Right renal pelvis (tissue), 4 donors: ENCODE results near the gene HPCAL1. TPM values are rescaled to one million over a fixed set of nuclear protein-coding genes. Genes with fewer than 3 reads are reported as not detected.

Experiments
- DNase-seq, 4 donors: peaks; one replicate each; pipeline ENCODE4 v3.0.0-alpha.2; 2013; ENCODE audit warnings: low read depth in 4 of 4, low spot score in 3 of 4, missing footprints in 1 of 4
- polyA plus RNA-seq, 4 donors: library from polyadenylated mRNA; unstranded; fragments of 120-200 nt; gene quantifications; one replicate each; pipeline ENCODE4 v1.2.1, GENCODE V29; 2013; ENCODE audit not compliant: insufficient read length in 4 of 4

HPCAL1 gene
- polyA plus RNA-seq, 4 donors, result 23.9 to 36.8 (median 31.5) TPM

GRCh38 chr2:10399358-10399757 lies 96.7 kb downstream of the HPCAL1 start:
- no peak for DNase-seq

DNA sequence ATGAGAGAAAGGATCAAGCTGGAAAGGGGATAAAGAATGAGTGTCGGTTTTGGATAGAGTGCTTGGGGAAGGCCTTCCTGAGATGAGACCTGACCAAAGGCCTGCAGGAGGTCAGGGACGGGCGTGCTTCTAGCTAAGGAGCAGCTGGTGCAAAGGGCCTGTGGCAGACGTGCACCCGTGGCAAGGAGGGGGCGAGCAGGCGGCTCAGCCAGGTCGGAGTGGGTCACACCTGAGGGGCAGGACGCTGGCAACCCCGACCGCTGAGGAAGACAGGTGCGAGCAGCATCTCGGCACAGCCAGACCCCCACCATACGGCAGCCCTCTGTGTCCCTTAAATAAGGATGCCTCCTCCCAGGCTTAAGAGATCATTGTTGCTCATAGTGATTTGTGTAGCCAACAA lies 97.3 kb downstream of the HPCAL1 start:
- DNase-seq, result no peak

- no peak for DNase-seq
These were observed 97.9 kb downstream of the HPCAL1 start for GRCh38 chr2:10400568-10400977.

- no peak for DNase-seq
These were observed 98.6 kb downstream of the HPCAL1 start for GRCh38 chr2:10400978-10401951.

DNA sequence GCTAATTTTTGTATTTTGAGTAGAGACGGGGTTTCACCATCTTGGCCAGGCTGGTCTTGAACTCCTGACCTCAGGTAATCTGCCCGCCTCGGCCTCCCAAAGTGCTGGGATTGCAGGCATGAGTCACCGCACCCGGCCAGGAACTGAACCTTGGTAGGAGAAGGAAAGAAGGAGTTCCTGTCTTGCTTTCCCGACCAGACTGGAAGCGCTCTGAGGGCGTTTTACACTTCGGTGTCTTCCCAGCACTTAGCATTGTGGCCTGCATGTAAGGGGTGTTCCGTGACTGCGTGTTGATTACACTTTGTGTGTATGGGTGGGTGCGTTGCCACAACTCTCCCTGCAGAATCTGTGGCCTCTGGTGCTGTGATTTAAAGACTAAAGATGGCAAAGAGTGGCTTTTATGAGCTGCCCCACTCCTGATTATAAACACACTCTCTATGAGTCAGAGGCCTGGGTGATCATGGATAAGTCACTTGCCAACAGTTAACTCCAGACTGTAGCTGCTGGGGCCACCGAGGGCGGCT lies 99.4 kb downstream of the HPCAL1 start:
- DNase-seq, result no peak

GRCh38 chr2:10402653-10403215 lies 100.0 kb downstream of the HPCAL1 start:
- DNase-seq, result no peak

DNA sequence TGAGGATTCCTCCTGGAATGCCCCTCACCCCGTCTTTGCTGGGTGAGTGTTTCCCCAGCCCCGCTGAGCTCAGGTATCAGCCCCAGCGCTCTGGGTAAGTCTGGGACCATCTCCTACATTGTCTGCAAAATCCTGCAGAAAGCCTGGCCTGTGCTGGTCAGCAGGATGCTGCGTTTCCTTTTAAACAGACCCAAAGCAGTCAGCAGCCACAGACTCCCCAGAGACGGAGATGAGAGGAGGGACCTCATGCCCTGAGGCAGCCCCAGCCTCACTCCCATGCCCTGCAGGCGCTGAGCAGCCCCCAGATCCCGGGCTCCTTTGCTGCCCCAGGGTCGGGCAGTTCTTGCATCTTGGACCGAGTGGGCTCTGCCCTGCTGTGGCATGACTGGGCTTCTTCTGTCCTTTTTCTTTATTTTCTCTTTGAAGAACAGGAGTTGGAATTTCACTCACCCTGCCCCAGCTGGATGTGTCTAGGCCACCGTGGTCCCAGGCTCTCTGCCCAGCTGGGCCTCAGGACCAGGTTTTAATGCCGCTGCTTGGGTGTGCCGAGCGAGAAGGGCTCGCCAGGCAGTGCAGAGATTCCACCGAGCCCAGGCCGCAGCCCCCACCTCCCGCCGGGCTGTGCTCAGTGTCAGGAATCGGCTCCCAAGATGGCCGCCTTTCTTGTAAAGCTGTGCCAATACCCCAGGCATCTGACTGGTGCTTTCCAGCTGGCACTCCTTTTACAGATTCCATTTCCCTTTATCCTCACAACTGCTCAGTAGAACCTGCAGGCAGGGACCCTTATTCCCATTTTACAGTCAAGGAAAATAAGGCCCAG lies 101.8 kb downstream of the HPCAL1 start:
- DNase-seq, result no peak

DNA sequence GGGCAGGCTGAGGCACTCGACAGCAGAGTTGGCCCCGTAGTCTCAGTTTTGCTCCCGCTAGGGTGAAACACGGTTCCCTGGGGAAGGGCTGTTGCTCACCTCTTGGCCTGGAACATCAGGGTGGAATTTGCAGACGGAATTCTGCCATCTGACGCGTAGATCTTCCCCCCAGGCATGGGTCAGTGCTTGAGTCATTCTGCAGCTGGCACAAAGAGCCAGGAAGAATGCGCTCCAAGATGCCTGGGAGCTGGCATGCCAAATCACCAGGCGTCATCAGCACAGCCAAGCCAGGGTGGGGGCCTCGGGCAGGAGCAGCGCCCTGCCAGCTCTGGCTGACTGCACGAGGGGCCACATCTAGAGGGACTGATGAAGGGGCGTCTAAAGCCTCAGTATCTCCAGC lies 102.7 kb downstream of the HPCAL1 start:
- no peak for DNase-seq

- no peak for DNase-seq
These were observed 103.3 kb downstream of the HPCAL1 start for GRCh38 chr2:10406016-10406415.

GRCh38 chr2:10406491-10407188 lies 103.9 kb downstream of the HPCAL1 start:
- no peak for DNase-seq

DNA sequence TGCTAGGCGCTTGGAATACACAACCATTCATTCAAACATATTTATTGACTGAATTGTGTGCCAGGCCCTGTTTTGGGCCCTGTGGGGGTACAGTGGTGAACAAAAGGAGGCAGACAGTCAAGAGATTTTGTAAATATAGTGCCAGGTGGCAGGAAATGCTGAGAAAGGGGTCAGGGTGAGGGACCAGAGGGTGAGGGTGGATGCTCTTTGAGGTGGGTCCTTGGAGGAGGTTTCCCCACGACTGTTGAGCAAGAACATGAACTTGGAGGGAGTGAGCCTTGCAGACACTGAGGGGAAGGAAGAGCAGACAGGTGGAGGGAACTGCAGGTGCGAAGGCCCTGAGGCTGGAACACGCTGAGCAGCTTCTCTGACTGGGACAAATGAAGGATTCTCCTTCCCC lies 104.7 kb downstream of the HPCAL1 start:
- no peak for DNase-seq

GRCh38 chr2:10407841-10408648 lies 105.3 kb downstream of the HPCAL1 start:
- DNase-seq, result no peak

- peak; percentile 62 to 77 (median 70) for DNase-seq
These were observed 106.2 kb downstream of the HPCAL1 start for GRCh38 chr2:10408649-10409579.

DNA sequence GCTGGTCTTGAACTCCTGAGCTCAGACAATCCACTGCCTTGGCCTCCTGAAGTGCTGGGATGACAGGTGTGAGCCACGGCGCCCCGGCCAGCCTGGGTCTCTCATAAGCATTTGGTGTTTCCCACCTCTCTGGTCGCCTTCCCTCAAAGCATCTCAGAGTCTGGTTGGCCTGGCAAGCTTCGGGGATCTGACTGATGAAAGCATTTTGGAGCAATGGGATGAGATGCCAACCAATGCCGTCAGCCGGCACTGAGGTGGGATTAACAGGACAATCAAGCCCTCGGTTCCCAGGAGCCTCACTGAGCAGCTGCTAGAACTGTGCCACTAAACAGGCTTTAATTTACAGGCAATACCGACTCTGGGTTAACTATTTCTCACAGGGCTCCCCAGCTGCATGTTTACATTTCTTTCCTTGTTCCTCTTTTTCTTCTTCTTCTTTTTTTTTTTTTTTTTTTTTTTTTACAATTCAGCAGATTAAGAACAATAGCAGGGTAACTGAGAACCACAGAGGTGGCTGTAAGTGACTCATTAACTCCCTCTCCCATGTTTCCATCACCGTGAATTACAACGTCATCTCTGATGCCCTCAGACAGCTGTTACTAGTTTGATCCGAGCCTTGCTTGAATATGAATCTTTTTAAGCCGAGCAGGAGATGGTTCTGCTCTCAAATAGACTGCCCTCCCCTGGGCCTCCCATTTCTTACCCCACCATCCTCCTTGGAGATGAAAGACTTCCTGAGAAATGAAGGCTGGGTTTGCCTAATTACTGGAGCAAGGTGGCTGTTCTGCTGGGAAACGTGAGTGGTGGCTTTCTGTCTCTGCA lies 107.5 kb downstream of the HPCAL1 start:
- no peak for DNase-seq

- DNase-seq, result no peak
These were observed 108.2 kb downstream of the HPCAL1 start for GRCh38 chr2:10410823-10411437.

GRCh38 chr2:10411557-10411956 lies 108.9 kb downstream of the HPCAL1 start:
- no peak for DNase-seq

DNA sequence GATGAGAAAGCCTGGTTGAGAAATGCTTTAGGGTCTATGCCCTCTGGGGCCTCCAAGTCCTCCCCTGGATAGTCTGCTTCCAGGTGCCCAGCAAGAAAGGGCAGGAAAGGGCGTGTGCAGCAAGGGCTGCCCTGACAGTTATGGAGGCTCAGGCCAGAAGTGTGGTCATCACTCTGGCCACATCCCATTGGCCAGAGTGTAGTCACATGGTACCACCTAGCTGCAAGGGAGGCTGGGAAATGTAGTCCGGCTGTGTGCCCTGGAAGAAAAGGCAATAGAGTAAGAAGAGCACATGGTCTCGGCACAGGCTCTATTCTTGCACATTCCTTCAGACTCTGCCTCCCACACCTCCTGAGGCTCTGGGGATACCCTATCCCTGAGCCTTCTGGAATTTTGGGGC lies 109.7 kb downstream of the HPCAL1 start:
- DNase-seq, result no peak
